ENCODE results near the gene PPA1. TPM values are rescaled to one million over a fixed set of nuclear protein-coding genes. Genes with fewer than 3 reads are reported as not detected.

The PPA1 gene
- polyA plus RNA-seq, 1 donor from 2014 or later = 402 TPM

DNA sequence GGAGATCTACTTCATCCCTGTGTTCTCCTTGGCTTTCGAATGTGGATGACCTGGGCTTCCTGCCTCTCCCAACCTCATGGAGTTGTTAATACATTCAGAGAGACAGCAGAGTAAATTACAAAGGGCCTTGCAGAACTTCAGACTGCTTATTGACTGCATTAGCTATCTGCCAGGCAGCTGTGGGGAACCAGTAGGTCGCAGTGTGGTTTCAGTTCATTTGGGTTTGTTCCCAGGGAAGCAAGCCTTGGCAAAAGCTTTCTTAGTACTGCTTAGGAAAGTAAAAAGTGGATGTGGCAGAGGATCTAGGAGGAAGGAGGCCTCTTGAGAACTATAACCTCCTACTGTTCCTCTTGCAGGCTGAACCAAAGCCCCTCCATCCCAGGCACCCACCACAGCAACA is 41.4 kb upstream of the PPA1 start:
- Histone ChIP-seq H4K20me1 (ENCODE audit: insufficient read depth) (no peaks in the 10 kb centered on the region), H2AFZ (ENCODE audit: low read depth, low read length) (no peak overlapping the region), H3K4me3 (ENCODE audit: low read length) (no peak overlapping the region), H3K9me3 (ENCODE audit: low read length) (peaks cover 6% of the 10 kb centered on the region), H3K79me2 (replicated peaks; ENCODE audit: insufficient read depth, low read length) (no peaks in the 10 kb centered on the region), H3K27ac (ENCODE audit: low read length) (no peak overlapping the region), H3K36me3 (ENCODE audit: insufficient read depth, low read length) (no peaks in the 10 kb centered on the region), H3K4me2 (ENCODE audit: low read length) (no peak overlapping the region), H3K9me2 (ENCODE audit: insufficient read depth, low read length) (no peaks in the 10 kb centered on the region), H3K9ac (ENCODE audit: low read length) (no peak overlapping the region), H3K27me3 (ENCODE audit: insufficient read depth, low read depth, low read length) (no peaks in the 10 kb centered on the region), H3F3A (ENCODE audit: insufficient read depth, low read length, poor library complexity, severe bottlenecking) (no peaks in the 10 kb centered on the region)
- TF ChIP-seq SMC3 (conservative IDR thresholded peaks at IDR 0.05; ENCODE audit: poor library complexity) = no peak
- TF ChIP-seq RAD21 (conservative IDR thresholded peaks at IDR 0.05) = no peak
- no peak for TF ChIP-seq EP300 (conservative IDR thresholded peaks at IDR 0.05; ENCODE audit: poor library complexity, severe bottlenecking)
- TF ChIP-seq TAF1 (IDR thresholded peaks at IDR 0.05; ENCODE audit: low read depth) = no peak
- no peak for TF ChIP-seq POLR2AphosphoS5 (IDR thresholded peaks at IDR 0.05)
- TF ChIP-seq, protein P1, sequence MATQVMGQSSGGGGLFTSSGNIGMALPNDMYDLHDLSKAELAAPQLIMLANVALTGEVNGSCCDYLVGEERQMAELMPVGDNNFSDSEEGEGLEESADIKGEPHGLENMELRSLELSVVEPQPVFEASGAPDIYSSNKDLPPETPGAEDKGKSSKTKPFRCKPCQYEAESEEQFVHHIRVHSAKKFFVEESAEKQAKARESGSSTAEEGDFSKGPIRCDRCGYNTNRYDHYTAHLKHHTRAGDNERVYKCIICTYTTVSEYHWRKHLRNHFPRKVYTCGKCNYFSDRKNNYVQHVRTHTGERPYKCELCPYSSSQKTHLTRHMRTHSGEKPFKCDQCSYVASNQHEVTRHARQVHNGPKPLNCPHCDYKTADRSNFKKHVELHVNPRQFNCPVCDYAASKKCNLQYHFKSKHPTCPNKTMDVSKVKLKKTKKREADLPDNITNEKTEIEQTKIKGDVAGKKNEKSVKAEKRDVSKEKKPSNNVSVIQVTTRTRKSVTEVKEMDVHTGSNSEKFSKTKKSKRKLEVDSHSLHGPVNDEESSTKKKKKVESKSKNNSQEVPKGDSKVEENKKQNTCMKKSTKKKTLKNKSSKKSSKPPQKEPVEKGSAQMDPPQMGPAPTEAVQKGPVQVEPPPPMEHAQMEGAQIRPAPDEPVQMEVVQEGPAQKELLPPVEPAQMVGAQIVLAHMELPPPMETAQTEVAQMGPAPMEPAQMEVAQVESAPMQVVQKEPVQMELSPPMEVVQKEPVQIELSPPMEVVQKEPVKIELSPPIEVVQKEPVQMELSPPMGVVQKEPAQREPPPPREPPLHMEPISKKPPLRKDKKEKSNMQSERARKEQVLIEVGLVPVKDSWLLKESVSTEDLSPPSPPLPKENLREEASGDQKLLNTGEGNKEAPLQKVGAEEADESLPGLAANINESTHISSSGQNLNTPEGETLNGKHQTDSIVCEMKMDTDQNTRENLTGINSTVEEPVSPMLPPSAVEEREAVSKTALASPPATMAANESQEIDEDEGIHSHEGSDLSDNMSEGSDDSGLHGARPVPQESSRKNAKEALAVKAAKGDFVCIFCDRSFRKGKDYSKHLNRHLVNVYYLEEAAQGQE (IDR thresholded peaks at IDR 0.05; ENCODE audit: borderline replicate concordance) = no peak

DNA sequence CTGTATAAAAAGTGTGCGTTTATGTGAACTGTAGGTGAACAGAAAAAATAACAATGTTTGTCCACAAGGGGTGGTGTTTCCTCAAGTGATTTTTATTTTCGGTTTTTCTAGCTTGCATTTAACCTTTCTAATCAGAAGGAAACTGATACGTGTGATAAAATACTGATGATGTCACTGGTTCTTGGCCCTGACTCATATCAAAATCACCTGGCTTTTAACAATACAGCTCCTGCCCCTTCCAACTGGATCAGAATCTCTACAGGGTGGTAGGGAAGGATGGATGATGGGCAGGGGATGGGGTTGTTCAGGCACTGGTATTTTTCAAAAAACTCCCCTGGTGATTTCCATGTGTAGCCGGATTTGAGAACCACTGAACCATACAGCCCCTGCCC is 39.7 kb upstream of the PPA1 start:
- Histone ChIP-seq H2AFZ (ENCODE audit: low read depth, low read length) (no peak overlapping the region), H3K27ac (ENCODE audit: low read length) (no peak overlapping the region), H3F3A (ENCODE audit: insufficient read depth, low read length, poor library complexity, severe bottlenecking) (no peaks in the 10 kb centered on the region), H4K20me1 (ENCODE audit: insufficient read depth) (no peaks in the 10 kb centered on the region), H3K4me2 (ENCODE audit: low read length) (no peak overlapping the region), H3K36me3 (ENCODE audit: insufficient read depth, low read length) (no peaks in the 10 kb centered on the region), H3K9ac (ENCODE audit: low read length) (no peak overlapping the region), H3K79me2 (replicated peaks; ENCODE audit: insufficient read depth, low read length) (no peaks in the 10 kb centered on the region), H3K9me3 (ENCODE audit: low read length) (peaks cover 6% of the 10 kb centered on the region), H3K27me3 (ENCODE audit: insufficient read depth, low read depth, low read length) (no peaks in the 10 kb centered on the region), H3K9me2 (ENCODE audit: insufficient read depth, low read length) (no peaks in the 10 kb centered on the region), H3K4me3 (ENCODE audit: low read length) (no peak overlapping the region)
- TF ChIP-seq SMC3 (conservative IDR thresholded peaks at IDR 0.05; ENCODE audit: poor library complexity) = no peak
- TF ChIP-seq, protein P2, sequence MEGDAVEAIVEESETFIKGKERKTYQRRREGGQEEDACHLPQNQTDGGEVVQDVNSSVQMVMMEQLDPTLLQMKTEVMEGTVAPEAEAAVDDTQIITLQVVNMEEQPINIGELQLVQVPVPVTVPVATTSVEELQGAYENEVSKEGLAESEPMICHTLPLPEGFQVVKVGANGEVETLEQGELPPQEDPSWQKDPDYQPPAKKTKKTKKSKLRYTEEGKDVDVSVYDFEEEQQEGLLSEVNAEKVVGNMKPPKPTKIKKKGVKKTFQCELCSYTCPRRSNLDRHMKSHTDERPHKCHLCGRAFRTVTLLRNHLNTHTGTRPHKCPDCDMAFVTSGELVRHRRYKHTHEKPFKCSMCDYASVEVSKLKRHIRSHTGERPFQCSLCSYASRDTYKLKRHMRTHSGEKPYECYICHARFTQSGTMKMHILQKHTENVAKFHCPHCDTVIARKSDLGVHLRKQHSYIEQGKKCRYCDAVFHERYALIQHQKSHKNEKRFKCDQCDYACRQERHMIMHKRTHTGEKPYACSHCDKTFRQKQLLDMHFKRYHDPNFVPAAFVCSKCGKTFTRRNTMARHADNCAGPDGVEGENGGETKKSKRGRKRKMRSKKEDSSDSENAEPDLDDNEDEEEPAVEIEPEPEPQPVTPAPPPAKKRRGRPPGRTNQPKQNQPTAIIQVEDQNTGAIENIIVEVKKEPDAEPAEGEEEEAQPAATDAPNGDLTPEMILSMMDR (IDR thresholded peaks at IDR 0.05; ENCODE audit: poor library complexity, severe bottlenecking) = peak; percentile 13

DNA sequence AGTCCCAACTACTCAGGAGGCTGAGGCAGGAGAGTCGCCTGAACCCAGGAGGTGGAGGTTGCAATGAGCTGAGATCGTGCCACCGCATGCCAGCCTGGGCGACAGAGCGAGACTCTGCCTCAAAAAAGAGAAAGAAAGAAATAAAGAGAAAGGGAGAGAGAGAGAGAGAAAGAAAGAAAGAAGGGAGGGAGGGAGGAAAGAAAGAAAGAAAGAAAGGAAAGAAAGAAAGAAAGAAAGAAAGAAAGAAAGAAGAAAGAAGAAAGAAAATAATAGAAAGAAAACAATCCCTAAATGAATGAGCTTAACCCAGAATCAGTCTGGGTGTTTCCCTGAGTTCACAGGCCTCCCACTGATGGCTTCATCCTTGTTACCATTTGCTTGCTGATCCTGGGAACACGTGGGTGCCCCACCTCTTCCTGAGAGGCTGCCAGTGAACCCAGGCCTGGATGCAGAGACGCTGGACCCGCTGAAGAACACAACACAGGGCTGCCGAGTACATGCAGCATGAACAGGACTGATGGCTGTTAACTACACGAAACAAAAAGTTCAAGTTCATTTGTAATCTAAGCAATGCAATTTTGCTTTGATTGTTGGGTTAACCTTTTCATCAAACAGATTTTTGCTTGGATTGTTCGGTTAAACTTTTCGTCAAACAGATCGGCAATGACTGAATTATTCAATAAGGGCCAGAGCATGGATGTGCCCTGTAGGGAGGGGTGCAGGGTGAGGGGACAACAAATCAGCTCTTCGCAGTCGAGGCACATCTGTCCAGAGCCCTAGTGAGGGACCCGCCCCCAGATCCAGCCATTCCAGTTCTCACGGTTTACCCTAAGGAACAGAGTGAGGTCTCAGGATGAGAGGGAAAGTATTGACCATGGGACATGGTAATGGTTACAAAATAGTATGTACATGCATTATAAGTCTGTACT is 39.0 kb upstream of the PPA1 start:
- Histone ChIP-seq H2AFZ (ENCODE audit: low read depth, low read length) (no peak overlapping the region), H4K20me1 (ENCODE audit: insufficient read depth) (no peaks in the 10 kb centered on the region), H3K36me3 (ENCODE audit: insufficient read depth, low read length) (no peaks in the 10 kb centered on the region), H3K9me3 (ENCODE audit: low read length) (peaks cover 6% of the 10 kb centered on the region), H3K27ac (ENCODE audit: low read length) (no peak overlapping the region), H3K9me2 (ENCODE audit: insufficient read depth, low read length) (no peaks in the 10 kb centered on the region), H3K27me3 (ENCODE audit: insufficient read depth, low read depth, low read length) (no peaks in the 10 kb centered on the region), H3K9ac (ENCODE audit: low read length) (no peak overlapping the region), H3K4me3 (ENCODE audit: low read length) (no peak overlapping the region), H3K79me2 (replicated peaks; ENCODE audit: insufficient read depth, low read length) (no peaks in the 10 kb centered on the region), H3F3A (ENCODE audit: insufficient read depth, low read length, poor library complexity, severe bottlenecking) (no peaks in the 10 kb centered on the region), H3K4me2 (ENCODE audit: low read length) (no peak overlapping the region)
- no peak for TF ChIP-seq RAD21 (conservative IDR thresholded peaks at IDR 0.05)
- TF ChIP-seq, protein P1 (IDR thresholded peaks at IDR 0.05; ENCODE audit: borderline replicate concordance) = no peak
- TF ChIP-seq EZH2 (IDR thresholded peaks at IDR 0.05; ENCODE audit: borderline replicate concordance, insufficient read depth, low read length, poor library complexity, severe bottlenecking) = no peak
- TF ChIP-seq, protein P2 (IDR thresholded peaks at IDR 0.05; ENCODE audit: poor library complexity, severe bottlenecking) = no peak
- TF ChIP-seq TAF1 (IDR thresholded peaks at IDR 0.05; ENCODE audit: low read depth) = no peak
- no peak for TF ChIP-seq POLR2AphosphoS5 (IDR thresholded peaks at IDR 0.05)
- no peak for TF ChIP-seq EP300 (conservative IDR thresholded peaks at IDR 0.05; ENCODE audit: poor library complexity, severe bottlenecking)
- TF ChIP-seq SMC3 (conservative IDR thresholded peaks at IDR 0.05; ENCODE audit: poor library complexity) = no peak

All from neural cell (in vitro differentiated cells).